Measurements from ENCODE around the gene KIAA1549.

The KIAA1549 gene

GRCh38 chr7:138957217-138957616, 24.0 kb downstream of the KIAA1549 start:
- H3K4me3 ChIP-seq (ENCODE audit: low read depth, low read length), result no peak overlapping the region
- no peak for DNase-seq (ENCODE audit: low read depth)
- no peak for TF ChIP-seq CTCF (IDR thresholded peaks at IDR 0.05; ENCODE audit: low read depth, low read length, missing control alignments)
- in situ Hi-C loops (cut with HindIII; ENCODE audit: low sequenced_read_pairs), result no loop called here

GRCh38 chr7:138954545-138955475, 26.4 kb downstream of the KIAA1549 start:
- TF ChIP-seq CTCF (IDR thresholded peaks at IDR 0.05; ENCODE audit: low read depth, low read length, missing control alignments), result no peak
- H3K4me3 ChIP-seq (ENCODE audit: low read depth, low read length), result no peak overlapping the region
- no peak for DNase-seq (ENCODE audit: low read depth)
- in situ Hi-C loops (cut with HindIII; ENCODE audit: low sequenced_read_pairs), result no loop called here

GRCh38 chr7:138952791-138953190, 28.4 kb downstream of the KIAA1549 start:
- no peak for DNase-seq (ENCODE audit: low read depth)
- H3K4me3 ChIP-seq (ENCODE audit: low read depth, low read length), result no peak overlapping the region
- TF ChIP-seq CTCF (IDR thresholded peaks at IDR 0.05; ENCODE audit: low read depth, low read length, missing control alignments), result no peak
- in situ Hi-C loops (cut with HindIII; ENCODE audit: low sequenced_read_pairs), result no loop called here

- TF ChIP-seq CTCF (IDR thresholded peaks at IDR 0.05; ENCODE audit: low read depth, low read length, missing control alignments), result no peak
- DNase-seq (ENCODE audit: low read depth), result no peak
- in situ Hi-C loops (cut with HindIII; ENCODE audit: low sequenced_read_pairs), result no loop called here
- no peak overlapping the region for H3K4me3 ChIP-seq (ENCODE audit: low read depth, low read length)
These were observed 29.2 kb downstream of the KIAA1549 start for GRCh38 chr7:138951953-138952352.

- no peak overlapping the region for H3K4me3 ChIP-seq (ENCODE audit: low read depth, low read length)
- DNase-seq (ENCODE audit: low read depth), result no peak
- TF ChIP-seq CTCF (IDR thresholded peaks at IDR 0.05; ENCODE audit: low read depth, low read length, missing control alignments), result no peak
- in situ Hi-C loops (cut with HindIII; ENCODE audit: low sequenced_read_pairs), result no loop called here
These were observed 31.6 kb downstream of the KIAA1549 start for GRCh38 chr7:138949421-138950088.

- TF ChIP-seq CTCF (IDR thresholded peaks at IDR 0.05; ENCODE audit: low read depth, low read length, missing control alignments), result no peak
- in situ Hi-C loops (cut with HindIII; ENCODE audit: low sequenced_read_pairs), result no loop called here
- H3K4me3 ChIP-seq (ENCODE audit: low read depth, low read length), result no peak overlapping the region
- no peak for DNase-seq (ENCODE audit: low read depth)
These were observed 32.8 kb downstream of the KIAA1549 start for GRCh38 chr7:138948403-138948802.
